Transverse colon (tissue), 4 donors: ENCODE data around the gene BLNK. TPM values are rescaled to one million over a fixed set of nuclear protein-coding genes. Genes with fewer than 3 reads are reported as not detected.

Experiments used
- DNase-seq: peaks from one replicate; pipeline ENCODE4 v3.0.0-alpha.2; 2019
- H3K27ac ChIP-seq, 4 donors: fragments of 200-600 bp; sonication (generic); 2 replicates each; pipeline ENCODE4 v1.5.1; 2016 to 2018; ENCODE audit warnings: inconsistent platforms in 4 of 4
- H3K27me3 ChIP-seq: fragments of 200-600 bp; sonication (generic); 2 replicates; pipeline ENCODE4 v1.5.1; 2017; ENCODE audit warnings: inconsistent platforms
- H3K36me3 ChIP-seq, 4 donors: fragments of 200-600 bp; sonication (generic); 2 replicates each; pipeline ENCODE4 v1.5.1; 2017 to 2019; ENCODE audit warnings: inconsistent platforms in 4 of 4
- H3K4me1 ChIP-seq, 4 donors: fragments of 200-600 bp; sonication (generic); 2 replicates each; pipeline ENCODE4 v1.5.1; 2017 to 2020; ENCODE audit warnings: inconsistent platforms in 4 of 4
- H3K4me3 ChIP-seq, 4 donors: fragments of 200-600 bp; sonication (generic); 1 replicate in 1 of 4; 2 replicates in 3 of 4; pipeline versions ENCODE4 v1.5.1 to v1.6.1; 2017 to 2019; ENCODE audit warnings: inconsistent platforms in 4 of 4
- H3K9me3 ChIP-seq, 2 donors: fragments of 200-600 bp; sonication (generic); 2 replicates each; pipeline ENCODE4 v1.5.1; 2017 to 2019; ENCODE audit warnings: inconsistent platforms in 2 of 2
- EP300 ChIP-seq: sonication (generic); formaldehyde crosslinking; IDR thresholded peaks from one replicate; pipeline ENCODE4 v1.6.1; 2017; ENCODE audit warnings: antibody characterized with exemption, low read depth
- POLR2A ChIP-seq: fragments of 450-650 bp; IDR thresholded peaks from one replicate; pipeline ENCODE4 v1.6.1; 2016; ENCODE audit warnings: antibody characterized with exemption, mild to moderate bottlenecking, moderate library complexity
- POLR2AphosphoS5 ChIP-seq, 3 donors: sonication (generic); formaldehyde crosslinking; IDR thresholded peaks; one replicate each; pipeline ENCODE4 v1.6.1; 2016; ENCODE audit warnings: antibody characterized with exemption in 3 of 3
- WGBS, 2 donors: methylation state at CpG; one replicate each; pipeline ENCODE4 v1.1.5; 2018; ENCODE audit warnings: low coverage in 1 of 2; 5-methylcytosine and 5-hydroxymethylcytosine counted together
- in situ Hi-C, 4 donors: fragments of 200-750 bp; cut with MboI; loops; one replicate each; pipeline versions ENCODE4 v1.15.0 to v1.15.1; 2017; ENCODE audit warnings: low sequenced_read_pairs in 3 of 4, low pct_ligation_motif_present in 1 of 4, low pct_unique_long_range_greater_than_20kb in 1 of 4
- intact Hi-C: fragments of 100-400 bp; cut with DNase I; formaldehyde crosslinking; loops from one replicate; pipeline ENCODE4 v1.15.1; 2023; ENCODE audit warnings: low total_unique reads
- total RNA-seq, 4 donors: library from RNA; depleted of rRNA; stranded (reverse); fragments of >200 nt; gene quantifications; one replicate each; pipeline ENCODE4 v1.1.0, GENCODE V29; 2016
- TF ChIP-seq, protein P1 (sequence below), 5 experiments: fragments of 200-600 bp in 3 of 5; fragments of 450-650 bp in 2 of 5; sonication (generic) in 3 of 5; IDR thresholded peaks; 1 replicate in 2 of 5; 2 replicates in 3 of 5; pipeline ENCODE4 v1.5.1; 2016 to 2017; ENCODE audit warnings: antibody characterized with exemption in 5 of 5, inconsistent platforms in 3 of 5, mild to moderate bottlenecking in 2 of 5, moderate library complexity in 1 of 5

Gene BLNK
- total RNA-seq, 4 donors from 2014 or later, result 5.6 to 21.8 (median 12.0) TPM

GRCh38 chr10:96290368-96291133 lies 19.2 kb upstream of the BLNK start:
- H3K36me3 ChIP-seq, result no peaks in the 10 kb centered on the region
- TF ChIP-seq EP300 (no peak), POLR2A (no peak), POLR2AphosphoS5 (IDR thresholded peaks at IDR 0.05) (no peak)
- TF ChIP-seq, protein P1, sequence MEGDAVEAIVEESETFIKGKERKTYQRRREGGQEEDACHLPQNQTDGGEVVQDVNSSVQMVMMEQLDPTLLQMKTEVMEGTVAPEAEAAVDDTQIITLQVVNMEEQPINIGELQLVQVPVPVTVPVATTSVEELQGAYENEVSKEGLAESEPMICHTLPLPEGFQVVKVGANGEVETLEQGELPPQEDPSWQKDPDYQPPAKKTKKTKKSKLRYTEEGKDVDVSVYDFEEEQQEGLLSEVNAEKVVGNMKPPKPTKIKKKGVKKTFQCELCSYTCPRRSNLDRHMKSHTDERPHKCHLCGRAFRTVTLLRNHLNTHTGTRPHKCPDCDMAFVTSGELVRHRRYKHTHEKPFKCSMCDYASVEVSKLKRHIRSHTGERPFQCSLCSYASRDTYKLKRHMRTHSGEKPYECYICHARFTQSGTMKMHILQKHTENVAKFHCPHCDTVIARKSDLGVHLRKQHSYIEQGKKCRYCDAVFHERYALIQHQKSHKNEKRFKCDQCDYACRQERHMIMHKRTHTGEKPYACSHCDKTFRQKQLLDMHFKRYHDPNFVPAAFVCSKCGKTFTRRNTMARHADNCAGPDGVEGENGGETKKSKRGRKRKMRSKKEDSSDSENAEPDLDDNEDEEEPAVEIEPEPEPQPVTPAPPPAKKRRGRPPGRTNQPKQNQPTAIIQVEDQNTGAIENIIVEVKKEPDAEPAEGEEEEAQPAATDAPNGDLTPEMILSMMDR (IDR thresholded peaks at IDR 0.05), result no peak
- H3K27ac ChIP-seq, result no peak overlapping the region
- no peaks in the 10 kb centered on the region for H3K27me3 ChIP-seq
- intact Hi-C loops, result loop anchor here (5.0 kb wide), 1 partner anchor 58 kb away; no protein-coding TSS in a partner anchor
- in situ Hi-C loops, result loop anchor here in 1 of 4 donors (10.0 kb wide), 1 partner anchor 66 kb away; no protein-coding TSS in a partner anchor
- no peaks in the 10 kb centered on the region for H3K9me3 ChIP-seq
- 72 to 75% methylated on average over 4 of the region's 4 CpGs for WGBS, 2 donors
- H3K4me3 ChIP-seq, result no peak overlapping the region
- H3K4me1 ChIP-seq, result peaks cover 0 to 41% (median 14%) of the 10 kb centered on the region in 4 donors
- no peak for DNase-seq

DNA sequence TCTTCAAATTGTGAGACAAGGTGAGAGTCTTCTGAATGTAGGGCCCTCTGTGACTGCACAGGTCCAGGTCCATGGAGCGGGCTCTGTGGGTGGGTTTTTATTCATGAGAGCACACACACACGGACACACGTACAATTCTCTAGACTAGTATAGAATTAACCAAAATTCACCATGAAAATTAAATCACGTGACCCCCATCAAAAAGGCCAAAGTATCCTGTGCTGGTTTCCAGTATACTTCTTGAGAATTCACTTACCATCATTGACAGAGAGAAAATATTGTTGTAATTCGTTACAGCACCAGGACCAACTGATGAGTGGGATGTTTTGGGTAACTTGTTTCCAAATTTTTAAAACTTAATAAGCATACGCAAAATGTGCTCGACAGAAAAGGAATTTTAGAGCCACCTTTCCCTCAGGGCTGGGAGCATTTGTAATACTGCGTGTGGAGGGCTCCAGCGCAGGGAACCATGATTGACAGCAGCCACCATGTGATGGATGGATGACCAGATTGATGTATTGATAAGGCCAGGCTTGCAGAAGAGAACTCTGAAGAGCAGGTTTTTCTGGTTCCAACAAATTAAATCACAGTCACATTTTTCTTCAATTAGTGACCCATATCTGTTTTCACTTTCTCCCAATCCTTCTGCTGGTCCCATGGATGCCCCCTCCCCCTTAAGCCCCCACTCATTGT lies 18.0 kb upstream of the BLNK start:
- no peaks in the 10 kb centered on the region for H3K27me3 ChIP-seq
- in situ Hi-C loops, result no loop called here
- intact Hi-C loops, result no loop called here
- H3K27ac ChIP-seq, result peak overlapping the region in 1 of 4 donors; percentile 89
- no peaks in the 10 kb centered on the region for H3K9me3 ChIP-seq
- TF ChIP-seq EP300, result no peak
- TF ChIP-seq, protein P1 (IDR thresholded peaks at IDR 0.05), result no peak
- no peak for TF ChIP-seq POLR2A
- no peak for TF ChIP-seq POLR2AphosphoS5 (IDR thresholded peaks at IDR 0.05)
- H3K4me1 ChIP-seq, result peaks cover 0 to 49% (median 17%) of the 10 kb centered on the region in 4 donors
- 89 to 95% methylated on average over 8 to 9 of the region's 9 CpGs for WGBS, 2 donors
- H3K36me3 ChIP-seq, result no peaks in the 10 kb centered on the region
- DNase-seq, result no peak
- no peak overlapping the region for H3K4me3 ChIP-seq

DNA sequence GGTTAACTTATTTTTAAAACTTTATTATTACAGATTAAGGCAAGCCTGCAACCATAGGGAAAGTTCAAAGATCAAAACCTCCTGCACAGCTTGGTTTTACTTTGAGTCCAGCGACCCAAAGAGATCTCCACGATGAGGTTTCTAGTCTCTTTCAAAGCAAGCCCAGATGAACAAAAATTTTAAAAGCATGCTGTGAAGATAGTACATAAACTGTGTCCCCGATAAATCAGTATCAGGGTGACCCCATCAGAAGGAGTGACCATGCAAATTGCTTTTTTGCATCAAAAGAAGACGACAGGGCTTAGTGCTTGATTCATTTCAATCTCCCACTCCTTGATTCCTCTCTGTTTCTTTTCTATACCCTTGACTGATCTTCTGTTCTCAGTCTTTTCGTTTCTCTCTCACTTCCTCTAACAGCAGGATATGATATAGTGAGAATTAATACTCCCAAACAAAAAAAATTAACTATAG lies 16.8 kb upstream of the BLNK start:
- DNase-seq, result no peak
- no peak for TF ChIP-seq POLR2A
- TF ChIP-seq POLR2AphosphoS5 (IDR thresholded peaks at IDR 0.05), result no peak
- no peak for TF ChIP-seq EP300
- TF ChIP-seq, protein P1 (IDR thresholded peaks at IDR 0.05), result no peak
- Histone ChIP-seq H3K4me3 (peak overlapping the region in 2 of 4 donors; percentile 1 to 25), H3K27me3 (no peaks in the 10 kb centered on the region), H3K27ac (peak overlapping the region; percentile 83 to 89 (median 86)), H3K36me3 (no peaks in the 10 kb centered on the region), H3K9me3 (no peaks in the 10 kb centered on the region), H3K4me1 (peaks cover 0 to 45% (median 17%) of the 10 kb centered on the region in 4 donors)
- intact Hi-C loops (no loop called here), in situ Hi-C loops (no loop called here)
- WGBS, 2 donors, result 17% methylated on average over 5 of the region's 5 CpGs
